Thoracic aorta (tissue), 2 donors: ENCODE results near the gene HS6ST3. TPM values are rescaled to one million over a fixed set of nuclear protein-coding genes. Genes with fewer than 3 reads are reported as not detected.

Source experiments
- ATAC-seq: fragments of 150-250 bp; one replicate; pipeline ENCODE4 v1.8.0; 2017; ENCODE audit warnings: low read depth; ENCODE audit not compliant: insufficient number of reproducible peaks, low FRiP score
- DNase-seq: peaks from one replicate; pipeline ENCODE4 v3.0.0-alpha.2; 2020; ENCODE audit warnings: low spot score
- H3K27ac ChIP-seq, 2 donors: fragments of 200-600 bp; sonication (generic); 1 replicate in 1 of 2; 2 replicates in 1 of 2; pipeline ENCODE4 v1.5.1; 2016; ENCODE audit warnings: mild to moderate bottlenecking in 2 of 2, moderate library complexity in 2 of 2
- H3K27me3 ChIP-seq: fragments of 200-600 bp; sonication (generic); replicated peaks from 2 replicates; pipeline ENCODE4 v1.6.0; 2016; ENCODE audit warnings: mild to moderate bottlenecking; ENCODE audit not compliant: insufficient read depth
- H3K36me3 ChIP-seq: fragments of 200-600 bp; sonication (generic); one replicate; pipeline ENCODE4 v1.5.1; 2016
- H3K4me1 ChIP-seq, 2 donors: fragments of 200-600 bp; sonication (generic); 1 replicate in 1 of 2; 2 replicates in 1 of 2; pipeline versions ENCODE4 v1.5.1 to v1.6.0; 2016; ENCODE audit warnings: low read depth in 2 of 2, mild to moderate bottlenecking in 1 of 2; ENCODE audit not compliant: control insufficient read depth in 1 of 2
- H3K4me3 ChIP-seq: fragments of 200-600 bp; sonication (generic); 2 replicates; pipeline ENCODE4 v1.5.1; 2016; ENCODE audit warnings: mild to moderate bottlenecking
- H3K9me3 ChIP-seq: fragments of 200-600 bp; sonication (generic); 2 replicates; pipeline ENCODE4 v1.5.1; 2016
- CTCF ChIP-seq: fragments of 200-600 bp; sonication (generic); IDR thresholded peaks from one replicate; pipeline ENCODE4 v1.5.1; 2019; ENCODE audit warnings: antibody characterized with exemption
- total RNA-seq, 2 donors: library from RNA; depleted of rRNA; stranded (reverse); fragments of >200 nt; gene quantifications; one replicate each; pipeline versions ENCODE4 v1.1.0 to v1.2.3, GENCODE V29; 2016

HS6ST3 gene
- total RNA-seq, 2 donors from 2014 or later, result 1.1 to 1.8 TPM

- H3K36me3 ChIP-seq, result no peaks in the 10 kb centered on the region
- no peaks in the 10 kb centered on the region for H3K9me3 ChIP-seq
- no peaks in the 10 kb centered on the region for H3K4me1 ChIP-seq
- H3K27ac ChIP-seq, result no peak overlapping the region
- no peaks in the 10 kb centered on the region for H3K27me3 ChIP-seq
- TF ChIP-seq CTCF, result no peak
- DNase-seq (no peak), ATAC-seq (no peak)
- no peak overlapping the region for H3K4me3 ChIP-seq
These were observed 746.8 kb downstream of the HS6ST3 start for GRCh38 chr13:96836733-96837132.

GRCh38 chr13:96837809-96838208, 747.9 kb downstream of the HS6ST3 start:
- DNase-seq, result no peak
- no peaks in the 10 kb centered on the region for H3K9me3 ChIP-seq
- no peak overlapping the region for H3K27ac ChIP-seq
- H3K4me1 ChIP-seq, result no peaks in the 10 kb centered on the region
- no peaks in the 10 kb centered on the region for H3K36me3 ChIP-seq
- TF ChIP-seq CTCF, result no peak
- no peak overlapping the region for H3K4me3 ChIP-seq
- ATAC-seq, result no peak
- H3K27me3 ChIP-seq, result no peaks in the 10 kb centered on the region

GRCh38 chr13:96844195-96844594, 754.3 kb downstream of the HS6ST3 start:
- ATAC-seq, result no peak
- TF ChIP-seq CTCF, result no peak
- H3K36me3 ChIP-seq, result no peaks in the 10 kb centered on the region

GRCh38 chr13:96844616-96845015, 754.7 kb downstream of the HS6ST3 start:
- ATAC-seq (no peak), DNase-seq (no peak)
- no peak for TF ChIP-seq CTCF
- Histone ChIP-seq H3K27ac (no peak overlapping the region), H3K36me3 (no peaks in the 10 kb centered on the region), H3K4me3 (no peak overlapping the region), H3K9me3 (no peaks in the 10 kb centered on the region), H3K27me3 (no peaks in the 10 kb centered on the region), H3K4me1 (peaks cover 0 to 4% of the 10 kb centered on the region in 2 donors)

More at GRCh38 chr13:96844195-96844594, 754.3 kb downstream of the HS6ST3 start:
- Histone ChIP-seq H3K9me3 (no peaks in the 10 kb centered on the region), H3K27me3 (no peaks in the 10 kb centered on the region), H3K4me1 (peaks cover 0 to 4% of the 10 kb centered on the region in 2 donors), H3K4me3 (no peak overlapping the region), H3K27ac (no peak overlapping the region)
- no peak for DNase-seq

- H3K4me3 ChIP-seq, result no peak overlapping the region
- no peaks in the 10 kb centered on the region for H3K36me3 ChIP-seq
- DNase-seq (no peak), ATAC-seq (no peak)
- H3K4me1 ChIP-seq, result peaks cover 0 to 4% of the 10 kb centered on the region in 2 donors
- TF ChIP-seq CTCF, result no peak
- no peaks in the 10 kb centered on the region for H3K27me3 ChIP-seq
- H3K9me3 ChIP-seq, result no peaks in the 10 kb centered on the region
- no peak overlapping the region for H3K27ac ChIP-seq
These were observed 758.4 kb downstream of the HS6ST3 start for GRCh38 chr13:96848286-96848685.
